NCI-H460 (cell line): ENCODE measurements around the gene PTPRD. TPM values are rescaled to one million over a fixed set of nuclear protein-coding genes. Genes with fewer than 3 reads are reported as not detected.
A peak's percentile ranks its signal among the peaks of the same experiment; 100 is the strongest.
"Not testable (repeated sequence)": the region's sequence is repeated elsewhere in the genome, so short reads cannot be mapped to it uniquely, and the experiment has no call there.

Experiments used
- DNase-seq: peaks from one replicate; pipeline ENCODE4 v3.0.0-alpha.2; 2016; ENCODE audit warnings: low read depth; ENCODE audit errors: extremely low read depth
- total RNA-seq: library from RNA; depleted of rRNA; stranded (reverse); fragments of >200 nt; shearing (Covaris generic); gene quantifications from 2 replicates; pipeline ENCODE4 v1.2.3, GENCODE V29; 2014

The PTPRD gene
- total RNA-seq, 1 experiment from 2014 or later = 45.3 TPM

- DNase-seq = no peak
These were observed 1055.7 kb downstream of the PTPRD start for GRCh38 chr9:9556865-9557803.

- no peak for DNase-seq
These were observed 1060.1 kb downstream of the PTPRD start for GRCh38 chr9:9552665-9553064.

GRCh38 chr9:9538766-9539165 is 1074.0 kb downstream of the PTPRD start:
- DNase-seq = no peak

GRCh38 chr9:9538356-9538755 is 1074.4 kb downstream of the PTPRD start:
- no peak for DNase-seq

- no peak for DNase-seq
These were observed 1076.3 kb downstream of the PTPRD start for GRCh38 chr9:9536523-9536922.

- no peak for DNase-seq
These were observed 1089.2 kb downstream of the PTPRD start for GRCh38 chr9:9523476-9524139.

GRCh38 chr9:9522406-9522805 is 1090.4 kb downstream of the PTPRD start:
- no peak for DNase-seq

GRCh38 chr9:9521033-9521779 is 1091.6 kb downstream of the PTPRD start:
- DNase-seq = no peak

GRCh38 chr9:9504869-9505268 is 1107.9 kb downstream of the PTPRD start:
- no peak for DNase-seq

GRCh38 chr9:9499546-9499945 is 1113.3 kb downstream of the PTPRD start:
- no peak for DNase-seq

- DNase-seq = no peak
These were observed 1114.0 kb downstream of the PTPRD start for GRCh38 chr9:9498846-9499245.

- DNase-seq = peak; percentile 11
These were observed 1114.7 kb downstream of the PTPRD start for GRCh38 chr9:9498128-9498527.

GRCh38 chr9:9494336-9494735 is 1118.5 kb downstream of the PTPRD start:
- no peak for DNase-seq

- no peak for DNase-seq
These were observed 1120.3 kb downstream of the PTPRD start for GRCh38 chr9:9492506-9492905.

- DNase-seq = no peak
These were observed 1123.6 kb downstream of the PTPRD start for GRCh38 chr9:9489183-9489582.

GRCh38 chr9:9483175-9483574 is 1129.6 kb downstream of the PTPRD start:
- no peak for DNase-seq

GRCh38 chr9:9478741-9479140 is 1134.1 kb downstream of the PTPRD start:
- DNase-seq = no peak

GRCh38 chr9:9469271-9469670 is 1143.5 kb downstream of the PTPRD start:
- no peak for DNase-seq

- DNase-seq = not testable (repeated sequence)
These were observed 1170.9 kb downstream of the PTPRD start for GRCh38 chr9:9441874-9442273.

- no peak for DNase-seq
These were observed 1175.2 kb downstream of the PTPRD start for GRCh38 chr9:9437641-9438040.

GRCh38 chr9:9426454-9426853 is 1186.3 kb downstream of the PTPRD start:
- DNase-seq = not testable (repeated sequence)
